ENCODE results near the gene GABARAP. TPM values are rescaled to one million over a fixed set of nuclear protein-coding genes. Genes with fewer than 3 reads are reported as not detected.

The GABARAP gene
- total and polyA plus RNA-seq, 2 of the 13 experiments (the other 11 are each of a cell fraction or from before 2014, with no cell fraction given): 161 to 310 TPM

GRCh38 chr17:7234083-7234951 is 7.9 kb downstream of the GABARAP start, which contains the start of gene DVL2 (continued):
- TF ChIP-seq LCORL (IDR thresholded peaks at IDR 0.05) (peak; percentile 91), LCORL (CRISPR knock-in tag; IDR thresholded peaks at IDR 0.05) (no peak; the same call in 1 of the 2 replicates), ZNF512 (CRISPR knock-in tag; IDR thresholded peaks at IDR 0.05) (no peak), ZNF333 (CRISPR knock-in tag; IDR thresholded peaks at IDR 0.05; ENCODE audit: borderline replicate concordance) (no peak), ZSCAN20 (CRISPR knock-in tag; IDR thresholded peaks at IDR 0.05; ENCODE audit: borderline replicate concordance) (0 out of 2 replicates have a peak, but pooled peaks have one; percentile 42), KLF11 (CRISPR knock-in tag; IDR thresholded peaks at IDR 0.05) (peak; percentile 83), CBX5 (CRISPR knock-in tag; IDR thresholded peaks at IDR 0.05; ENCODE audit: borderline replicate concordance) (peak; percentile 71; the same call in 1 of the 2 replicates), FOXK2 (IDR thresholded peaks at IDR 0.05) (peak; percentile 18; the same call in 1 of the 2 replicates), ZNF367 (CRISPR knock-in tag; IDR thresholded peaks at IDR 0.05; ENCODE audit: borderline replicate concordance) (0 out of 2 replicates have a peak, but pooled peaks have one; percentile 74), ERF (CRISPR knock-in tag; IDR thresholded peaks at IDR 0.05) (peak; percentile 73), E2F5 (CRISPR knock-in tag; conservative IDR thresholded peaks at IDR 0.05) (0 out of 2 replicates have a peak, but pooled peaks have one; percentile 38), ZNF713 (CRISPR knock-in tag; IDR thresholded peaks at IDR 0.05) (peak; percentile 56; the same call in 1 of the 2 replicates), ZBTB8A (CRISPR knock-in tag; IDR thresholded peaks at IDR 0.05; ENCODE audit: borderline replicate concordance, low read depth) (no peak), GMEB1 (CRISPR knock-in tag; IDR thresholded peaks at IDR 0.05; ENCODE audit: borderline replicate concordance) (peak; percentile 72), ZFP36 (IDR thresholded peaks at IDR 0.05; ENCODE audit: borderline replicate concordance, low read depth, low read length, partially characterized antibody) (no peak), ATF3 (CRISPR knock-in tag; IDR thresholded peaks at IDR 0.05) (no peak; the same call in none of the 2 replicates), NFYB (CRISPR knock-in tag; IDR thresholded peaks at IDR 0.05) (peak; percentile 63), ZNF710 (CRISPR knock-in tag; IDR thresholded peaks at IDR 0.05; ENCODE audit: borderline replicate concordance) (no peak), SAP130 (CRISPR knock-in tag; IDR thresholded peaks at IDR 0.05; ENCODE audit: low read depth) (peak; percentile 98), ETV6 (CRISPR knock-in tag; conservative IDR thresholded peaks at IDR 0.05) (no peak), SIX1 (CRISPR knock-in tag; IDR thresholded peaks at IDR 0.05; ENCODE audit: borderline replicate concordance) (no peak), MLLT10 (CRISPR knock-in tag; IDR thresholded peaks at IDR 0.05) (no peak)
